Activated CD8-positive, alpha-beta memory T cell treated with anti-CD3 and anti-CD28 coated beads for 4 hours (primary cell): Measurements from ENCODE around the gene SWAP70.
"Not testable (repeated sequence)": the region's sequence is repeated elsewhere in the genome, so short reads cannot be mapped to it uniquely, and the experiment has no call there.

Experiments
- DNase-seq, 2 donors: peaks; one replicate each; pipeline ENCODE4 v3.0.0-alpha.2; 2020; ENCODE audit warnings: low read depth in 2 of 2

The SWAP70 gene

GRCh38 chr11:9692691-9693090, 28.8 kb downstream of the SWAP70 start:
- DNase-seq, result no peak

- DNase-seq, result no peak
Observed at GRCh38 chr11:9693801-9694553, 30.1 kb downstream of the SWAP70 start.

GRCh38 chr11:9695228-9695627, 31.4 kb downstream of the SWAP70 start:
- DNase-seq, result not testable (repeated sequence)

- no peak for DNase-seq
Observed at GRCh38 chr11:9697766-9698165, 33.9 kb downstream of the SWAP70 start.

- no peak for DNase-seq
Observed at GRCh38 chr11:9700105-9700801, 36.4 kb downstream of the SWAP70 start.

- no peak for DNase-seq
Observed at GRCh38 chr11:9701799-9702198, 37.9 kb downstream of the SWAP70 start.

GRCh38 chr11:9703280-9703679, 39.4 kb downstream of the SWAP70 start:
- DNase-seq, result no peak

- DNase-seq, result no peak
Observed at GRCh38 chr11:9704037-9704436, 40.2 kb downstream of the SWAP70 start.

- no peak for DNase-seq
Observed at GRCh38 chr11:9704620-9705019, 40.7 kb downstream of the SWAP70 start.

GRCh38 chr11:9705361-9705760, 41.5 kb downstream of the SWAP70 start:
- not testable (repeated sequence) for DNase-seq

GRCh38 chr11:9708544-9708943, 44.7 kb downstream of the SWAP70 start:
- no peak for DNase-seq

- no peak for DNase-seq
Observed at GRCh38 chr11:9710223-9710622, 46.3 kb downstream of the SWAP70 start.

GRCh38 chr11:9710852-9711251, 47.0 kb downstream of the SWAP70 start:
- DNase-seq, result no peak

GRCh38 chr11:9711454-9712307, 47.8 kb downstream of the SWAP70 start:
- DNase-seq, result no peak

- no peak for DNase-seq
Observed at GRCh38 chr11:9714272-9714940, 50.5 kb downstream of the SWAP70 start.

- DNase-seq, result no peak
Observed at GRCh38 chr11:9716275-9717039, 52.6 kb downstream of the SWAP70 start.

- DNase-seq, result no peak
Observed at GRCh38 chr11:9717040-9717357, 53.1 kb downstream of the SWAP70 start.

- DNase-seq, result no peak
Observed at GRCh38 chr11:9717719-9718118, 53.8 kb downstream of the SWAP70 start.

GRCh38 chr11:9718147-9718546, 54.3 kb downstream of the SWAP70 start:
- DNase-seq, result no peak

GRCh38 chr11:9719566-9720289, 55.9 kb downstream of the SWAP70 start:
- DNase-seq, result no peak

- DNase-seq, result no peak
Observed at GRCh38 chr11:9720290-9720630, 56.4 kb downstream of the SWAP70 start.
